Right lobe of liver (tissue), 6 donors: ENCODE data around the gene MGAT4A. TPM values are rescaled to one million over a fixed set of nuclear protein-coding genes. Genes with fewer than 3 reads are reported as not detected.
A peak's percentile ranks its signal among the peaks of the same experiment; 100 is the strongest.

Experiments
- ATAC-seq, 4 donors: fragments of 200-7000 bp; cut with Tn5 transposase; one replicate each; pipeline ENCODE4 v1.9.1; 2020; ENCODE audit warnings: mild to moderate bottlenecking in 4 of 4, moderate library complexity in 4 of 4
- DNase-seq, 3 donors: peaks; one replicate each; pipeline ENCODE4 v3.0.0-alpha.2; 2020
- H3K27ac ChIP-seq, 3 donors: fragments of 200-600 bp; one replicate each; pipeline ENCODE4 v1.8.0; 2022
- H3K27me3 ChIP-seq, 2 donors: fragments of 200-600 bp; one replicate each; pipeline ENCODE4 v1.8.0; 2022
- H3K36me3 ChIP-seq, 4 donors: fragments of 200-600 bp; sonication (generic) in 1 of 4; one replicate each; pipeline versions ENCODE4 v1.5.1 to v1.8.0; 2017 to 2022; ENCODE audit warnings: control low read depth in 1 of 4
- H3K4me1 ChIP-seq, 4 donors: fragments of 200-600 bp; sonication (generic) in 1 of 4; one replicate each; pipeline versions ENCODE4 v1.5.1 to v1.8.0; 2017 to 2022; ENCODE audit warnings: control low read depth in 1 of 4
- H3K4me3 ChIP-seq, 3 donors: fragments of 200-600 bp; one replicate each; pipeline ENCODE4 v1.8.0; 2022
- H3K9me3 ChIP-seq, 4 donors: fragments of 200-600 bp; sonication (generic) in 1 of 4; one replicate each; pipeline versions ENCODE4 v1.5.1 to v1.8.0; 2017 to 2022; ENCODE audit warnings: control low read depth in 1 of 4
- CTCF ChIP-seq, 4 donors: fragments of 200-600 bp in 3 of 4; fragments of 450-650 bp in 1 of 4; IDR thresholded peaks; one replicate each; pipeline versions ENCODE4 v1.5.1 to v1.8.0; 2016 to 2022; ENCODE audit warnings: antibody characterized with exemption in 4 of 4, mild to moderate bottlenecking in 2 of 4
- POLR2A ChIP-seq: fragments of 450-650 bp; IDR thresholded peaks from one replicate; pipeline ENCODE4 v1.6.1; 2017; ENCODE audit warnings: antibody characterized with exemption, mild to moderate bottlenecking
- WGBS: methylation state at CpG from one replicate; pipeline ENCODE4 v1.1.6; 2018; ENCODE audit warnings: low coverage, low lambda C conversion rate; ENCODE audit not compliant: insufficient coverage; ENCODE audit errors: missing lambda C conversion rate; 5-methylcytosine and 5-hydroxymethylcytosine counted together
- intact Hi-C, 2 donors: fragments of 100-400 bp; cut with DNase I; formaldehyde crosslinking; loops; one replicate each; pipeline versions ENCODE4 v1.11.2 to v1.14.1; 2022
- total RNA-seq, 6 experiments: library from RNA; depleted of rRNA in 2 of 6; stranded (reverse); fragments of >200 nt in 2 of 6; fragmentation: NEBNext Ultra II Directional in 3 of 6; extraction: Animal tissue kit (Norgen Biotek cat#: 25700) in 3 of 6; gene quantifications; one replicate each; pipeline versions ENCODE4 v1.1.0 to v1.2.4, GENCODE V29; 2016 to 2023
- donor health status: DM: no; HTN: yes; CAD: no.
- donor health status: DM: no; HTN: no; CAD: no.
- donor health status: DM: no; HTN: no; CAD: no.
- donor health status: DM: no; HTN: yes; CAD: no.
- donor health status: DM: no; HTN: yes; CAD: no.

MGAT4A gene
- total RNA-seq, 6 experiments from 2014 or later, result 7.8 to 16.0 (median 11.7) TPM

DNA sequence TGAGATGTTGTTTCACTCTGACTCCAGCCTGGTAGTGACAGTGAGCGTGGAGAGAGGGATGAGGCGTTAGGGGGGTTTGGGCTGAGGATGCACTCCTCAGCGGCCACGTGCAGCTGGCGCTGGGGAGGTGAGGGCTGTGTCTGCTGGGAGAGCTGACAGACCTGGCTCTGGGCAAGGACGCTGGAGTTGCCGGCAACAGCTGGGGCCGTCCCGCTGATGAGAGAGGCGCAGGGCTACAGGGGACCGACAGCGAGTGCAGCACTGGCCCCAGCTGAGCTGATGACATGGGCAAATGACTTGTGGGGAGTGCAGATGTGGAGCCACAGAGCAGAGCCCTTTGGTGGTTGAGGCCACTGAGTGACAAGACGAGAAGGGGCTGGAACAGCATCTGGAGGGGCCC, 161.0 kb downstream of the MGAT4A start:
- Histone ChIP-seq H3K27ac (no peak overlapping the region), H3K4me3 (no peak overlapping the region), H3K27me3 (no peaks in the 10 kb centered on the region), H3K36me3 (peaks cover 0 to 25% (median 2%) of the 10 kb centered on the region in 4 donors), H3K9me3 (no peaks in the 10 kb centered on the region), H3K4me1 (no peaks in the 10 kb centered on the region)
- no peak for ATAC-seq
- no peak for DNase-seq
- intact Hi-C loops, result no loop called here
- TF ChIP-seq CTCF (IDR thresholded peaks at IDR 0.05) (no peak), POLR2A (no peak)
- 96% methylated on average over 11 of the region's 13 CpGs for WGBS

GRCh38 chr2:98569197-98569793, 161.6 kb downstream of the MGAT4A start:
- Histone ChIP-seq H3K4me3 (no peak overlapping the region), H3K27me3 (no peaks in the 10 kb centered on the region), H3K9me3 (no peaks in the 10 kb centered on the region), H3K36me3 (peaks cover 0 to 25% (median 3%) of the 10 kb centered on the region in 4 donors), H3K4me1 (no peaks in the 10 kb centered on the region), H3K27ac (no peak overlapping the region)
- WGBS, result 85% methylated on average over 11 of the region's 19 CpGs
- DNase-seq (peak in 2 of 3 donors; percentile 57 to 58), ATAC-seq (peak; percentile 54 to 75 (median 70))
- intact Hi-C loops, result no loop called here
- no peak for TF ChIP-seq POLR2A
- peak; percentile 64 to 89 (median 82) for TF ChIP-seq CTCF (IDR thresholded peaks at IDR 0.05)

Other genes starting within 250 kb of the MGAT4A start
- gene COA5, start 122.6 kb downstream of the MGAT4A start, total RNA-seq, result 10 to 100 TPM; 12.9 to 23.0 (median 16.7) TPM
- 10 to 100 TPM; 19.6 to 30.5 (median 22.7) TPM for gene UNC50, start 122.5 kb downstream of the MGAT4A start, total RNA-seq
- gene CRACDL, start 205.1 kb upstream of the MGAT4A start, total RNA-seq, result under 1 TPM; 0.12 to 0.56 (median 0.32) TPM